GM19035 (cell line): Measurements from ENCODE around the gene LIMCH1.
"Not testable (repeated sequence)": the region's sequence is repeated elsewhere in the genome, so short reads cannot be mapped to it uniquely, and the experiment has no call there.

Source experiments
- ATAC-seq: cut with Tn5 transposase; IDR thresholded peaks from one replicate; pipeline ENCODE4 v1.9.1; 2021; ENCODE audit not compliant: unreplicated experiment

The LIMCH1 gene, protein sequence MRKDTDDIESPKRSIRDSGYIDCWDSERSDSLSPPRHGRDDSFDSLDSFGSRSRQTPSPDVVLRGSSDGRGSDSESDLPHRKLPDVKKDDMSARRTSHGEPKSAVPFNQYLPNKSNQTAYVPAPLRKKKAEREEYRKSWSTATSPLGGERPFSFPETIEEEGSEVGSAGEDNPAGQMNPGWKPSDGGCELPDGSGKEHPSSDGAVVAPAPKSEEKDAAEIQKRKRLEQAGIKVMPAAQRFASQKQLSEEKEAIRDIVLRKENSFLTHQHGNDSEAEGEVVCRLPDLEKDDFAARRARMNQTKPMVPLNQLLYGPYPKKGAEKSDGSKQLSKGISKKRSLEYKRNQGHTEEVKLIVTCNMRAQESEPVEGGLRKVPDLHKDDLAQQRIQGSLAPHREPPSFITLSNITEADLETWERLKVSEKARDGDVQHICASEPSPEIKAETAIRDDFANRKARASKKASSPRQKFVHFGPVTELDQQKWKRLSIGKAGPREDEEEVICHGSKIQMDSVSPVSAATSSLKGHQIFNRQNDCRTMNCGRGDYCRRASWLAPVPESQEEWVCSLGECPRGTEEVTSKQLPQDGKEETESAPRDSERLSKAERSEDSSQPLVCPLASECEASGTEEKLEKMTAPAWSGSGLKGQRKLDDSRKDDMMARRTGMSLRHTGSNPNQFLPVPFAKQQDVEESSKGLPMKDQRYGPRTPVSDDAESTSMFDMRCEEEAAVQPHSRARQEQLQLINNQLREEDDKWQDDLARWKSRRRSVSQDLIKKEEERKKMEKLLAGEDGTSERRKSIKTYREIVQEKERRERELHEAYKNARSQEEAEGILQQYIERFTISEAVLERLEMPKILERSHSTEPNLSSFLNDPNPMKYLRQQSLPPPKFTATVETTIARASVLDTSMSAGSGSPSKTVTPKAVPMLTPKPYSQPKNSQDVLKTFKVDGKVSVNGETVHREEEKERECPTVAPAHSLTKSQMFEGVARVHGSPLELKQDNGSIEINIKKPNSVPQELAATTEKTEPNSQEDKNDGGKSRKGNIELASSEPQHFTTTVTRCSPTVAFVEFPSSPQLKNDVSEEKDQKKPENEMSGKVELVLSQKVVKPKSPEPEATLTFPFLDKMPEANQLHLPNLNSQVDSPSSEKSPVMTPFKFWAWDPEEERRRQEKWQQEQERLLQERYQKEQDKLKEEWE (N-terminal part only)

DNA sequence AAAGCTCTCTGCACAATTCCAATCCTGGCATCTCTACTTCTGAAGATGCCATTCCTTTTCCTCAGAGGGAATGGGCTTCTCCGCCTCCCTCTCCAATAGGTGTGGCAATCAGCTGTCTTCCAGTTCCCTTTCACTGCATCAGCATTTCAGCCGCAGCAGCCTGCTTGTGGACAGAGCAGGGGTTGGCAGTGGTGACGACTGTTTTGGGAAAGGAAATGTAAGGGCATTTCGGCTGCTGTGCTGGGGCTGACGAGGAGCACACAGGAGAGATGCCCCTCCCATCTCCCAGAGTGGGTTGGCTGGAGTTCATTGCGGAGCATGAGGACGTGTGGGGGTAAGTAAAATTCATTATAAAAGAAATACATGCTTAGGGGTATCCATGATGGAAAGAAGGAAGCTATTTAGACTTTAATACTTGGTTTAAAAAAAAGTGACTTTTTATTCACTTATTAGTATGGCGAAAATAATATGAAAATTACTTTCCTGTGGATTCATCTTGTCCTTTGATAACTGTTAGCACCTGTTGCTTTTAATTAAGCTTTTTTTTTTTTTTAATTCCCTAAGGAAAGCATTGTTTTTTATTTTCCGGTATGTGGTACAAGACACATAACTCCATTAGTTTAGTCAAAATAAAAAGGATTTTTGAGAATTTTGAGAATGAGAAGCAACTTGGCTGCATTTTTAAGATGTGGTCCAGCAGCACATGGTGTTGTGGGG is at the start of gene LIMCH1:
Gene LIMCH1 (plus strand): TSS at position 141 of the 717 bp plus-strand sequence. CDS start 67,839 bp downstream, outside the sequence.
- no peak for ATAC-seq

DNA sequence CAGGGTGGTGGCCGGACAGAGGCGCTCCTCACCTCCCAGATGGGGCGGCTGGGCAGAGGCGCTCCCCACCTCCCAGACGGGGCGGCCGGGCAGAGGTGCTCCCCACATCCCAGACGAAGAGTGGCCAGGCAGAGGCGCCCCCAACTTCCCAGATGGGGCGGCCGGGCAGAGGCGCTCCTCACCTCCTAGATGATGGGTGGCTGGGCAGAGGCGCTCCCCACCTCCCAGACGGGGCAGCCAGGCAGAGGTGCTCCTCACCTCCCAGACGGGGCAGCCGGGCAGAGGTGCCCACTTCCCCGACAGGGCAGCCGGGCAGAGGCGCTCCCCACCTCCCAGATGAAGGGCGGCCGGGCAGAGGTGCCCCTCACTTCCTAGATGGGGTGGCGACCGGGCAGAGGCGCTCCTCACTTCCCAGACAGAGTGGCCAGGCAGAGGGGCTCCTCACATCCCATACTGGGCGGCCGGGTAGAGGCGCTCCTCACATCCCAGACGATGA is 46.8 kb upstream of the LIMCH1 start:
- not testable (repeated sequence) for ATAC-seq

DNA sequence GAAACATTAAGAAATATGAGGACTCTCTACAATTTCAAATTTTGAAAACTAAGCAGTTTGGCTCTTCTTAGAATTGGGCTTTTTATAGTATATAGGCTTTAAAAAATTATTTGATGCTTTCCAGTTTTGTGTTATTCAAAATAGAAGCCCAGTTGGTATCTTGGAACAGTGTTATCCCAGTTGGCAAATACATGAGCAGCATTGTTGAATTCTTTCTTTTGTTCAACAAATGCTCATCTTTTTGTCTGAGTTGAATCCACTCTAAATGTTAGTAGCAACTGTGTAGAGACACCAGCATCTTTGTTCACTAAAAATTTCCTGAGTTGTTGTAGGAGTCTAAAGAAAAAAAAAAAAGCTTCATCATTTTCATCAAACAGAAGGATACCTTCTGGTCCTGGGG is 41.0 kb upstream of the LIMCH1 start:
- ATAC-seq = no peak

DNA sequence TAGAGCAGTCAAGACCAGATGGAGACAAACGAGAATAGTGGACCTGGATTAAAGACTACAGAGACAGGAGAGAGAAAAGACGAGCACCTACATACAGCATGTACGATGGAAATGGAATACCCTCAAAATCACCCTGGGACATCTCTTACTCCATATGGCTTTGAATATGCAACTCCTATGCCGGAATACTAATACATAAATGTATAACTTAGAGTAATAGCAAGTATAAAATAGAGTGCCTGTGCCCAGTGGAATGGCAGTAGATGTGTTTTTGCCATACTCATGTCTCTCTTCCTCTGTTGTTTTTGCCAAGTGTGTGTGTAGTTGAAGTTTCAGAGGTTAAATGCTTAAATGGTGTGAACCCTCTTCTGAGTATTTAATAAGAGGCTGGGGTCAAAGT is 39.8 kb upstream of the LIMCH1 start:
- ATAC-seq = no peak

DNA sequence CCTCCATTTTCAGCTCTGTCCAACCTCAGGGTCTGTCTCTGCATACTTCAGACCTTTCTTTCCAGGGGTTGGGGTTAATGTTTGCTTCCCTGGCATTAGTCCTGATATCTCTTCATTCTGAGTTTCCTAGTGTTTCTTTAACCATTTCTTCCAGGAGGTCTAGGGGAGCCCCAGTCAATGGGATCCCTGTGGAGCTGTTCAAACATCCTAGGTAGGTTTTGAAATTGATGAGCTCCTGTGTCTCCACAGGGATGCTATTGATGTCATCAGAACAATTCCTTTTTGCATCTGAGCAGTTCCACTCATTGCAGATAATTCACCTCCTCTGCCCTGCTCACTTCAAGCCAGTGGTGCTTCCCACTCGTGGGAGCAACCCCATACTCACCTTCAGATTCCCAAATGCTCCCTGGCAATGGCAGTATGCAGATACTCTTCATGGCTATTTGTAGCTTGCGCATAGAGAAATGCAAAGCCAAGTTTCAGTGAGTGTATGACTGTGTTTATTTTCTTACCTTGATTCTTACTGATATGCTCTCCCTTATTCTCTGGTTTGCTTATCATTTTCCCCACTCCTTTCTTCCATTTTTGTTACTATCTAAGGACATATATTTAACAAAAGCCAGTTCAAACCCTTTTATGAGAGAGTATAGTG is 33.7 kb upstream of the LIMCH1 start:
- no peak for ATAC-seq

DNA sequence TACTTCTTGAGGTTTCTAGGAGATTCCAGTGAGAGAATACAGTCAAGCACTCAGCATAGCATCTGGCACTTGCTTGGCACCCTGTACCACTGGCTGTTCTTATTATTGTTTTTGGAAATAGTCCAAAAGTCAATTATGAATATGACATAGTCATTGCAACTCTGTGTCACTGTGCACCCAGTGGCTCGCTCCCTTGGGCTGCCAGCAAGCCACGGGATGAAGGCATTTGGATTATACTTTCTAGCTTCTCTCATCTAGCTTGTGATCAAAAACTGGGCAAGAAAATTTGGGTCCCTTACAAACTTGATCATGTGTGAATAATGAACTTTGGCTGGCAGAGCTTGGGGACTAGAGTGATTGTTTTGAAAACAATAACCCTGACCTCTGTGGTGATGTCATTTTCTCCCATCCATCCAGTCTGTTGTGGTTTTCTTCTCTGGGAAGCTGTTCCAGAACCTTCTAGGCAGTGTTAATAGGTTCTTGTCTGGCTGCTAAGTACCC is 32.7 kb upstream of the LIMCH1 start:
- ATAC-seq = no peak

DNA sequence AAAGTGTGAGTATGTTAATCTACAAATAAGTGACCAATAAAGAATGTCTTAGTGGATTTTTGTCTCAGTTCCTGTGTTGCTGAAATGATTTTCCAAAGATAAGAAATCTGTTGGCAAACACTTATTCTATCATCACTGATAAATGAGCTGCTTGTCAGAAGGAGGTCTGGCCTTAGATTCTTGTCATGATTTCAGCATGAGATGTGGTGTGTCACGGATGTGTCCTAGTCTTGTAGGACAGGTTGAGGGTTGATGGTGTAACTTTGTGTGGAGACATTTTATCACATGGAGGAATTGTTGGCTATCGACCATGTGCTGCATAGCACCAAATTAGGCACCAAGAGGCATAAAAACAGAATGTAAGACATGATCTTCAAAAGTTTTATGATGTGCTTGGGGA is 31.8 kb upstream of the LIMCH1 start:
- ATAC-seq = no peak

DNA sequence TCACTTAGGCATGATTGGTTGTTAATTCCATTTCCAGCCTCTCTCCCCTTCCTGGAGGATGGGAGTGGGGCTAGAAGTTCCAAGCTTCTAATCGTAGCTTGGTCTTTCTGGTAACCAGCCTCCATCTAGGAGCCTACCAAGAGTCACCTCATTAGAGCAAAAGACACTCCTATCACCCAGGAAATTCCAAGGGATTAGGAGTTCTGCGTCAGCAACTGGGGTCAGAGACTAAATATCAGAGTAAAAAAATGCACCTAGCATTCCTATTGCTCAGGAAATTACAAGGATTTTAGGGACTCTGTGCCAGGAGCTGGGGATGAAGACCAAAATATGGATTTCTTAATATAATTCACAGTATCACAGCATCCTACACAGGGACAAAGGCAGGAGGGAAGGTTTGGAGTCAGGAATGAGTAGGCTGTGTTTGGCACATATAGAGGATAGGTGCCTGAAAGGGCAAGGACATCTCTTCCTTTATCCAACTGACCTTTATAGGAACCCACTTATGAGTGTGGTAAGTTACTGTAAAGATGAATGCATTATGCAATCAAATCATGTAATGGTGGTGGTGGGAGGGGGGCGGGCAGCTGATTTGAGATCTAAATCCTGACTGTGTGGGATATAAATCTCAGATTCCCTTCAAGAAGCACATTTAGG is 30.5 kb upstream of the LIMCH1 start:
- no peak for ATAC-seq

DNA sequence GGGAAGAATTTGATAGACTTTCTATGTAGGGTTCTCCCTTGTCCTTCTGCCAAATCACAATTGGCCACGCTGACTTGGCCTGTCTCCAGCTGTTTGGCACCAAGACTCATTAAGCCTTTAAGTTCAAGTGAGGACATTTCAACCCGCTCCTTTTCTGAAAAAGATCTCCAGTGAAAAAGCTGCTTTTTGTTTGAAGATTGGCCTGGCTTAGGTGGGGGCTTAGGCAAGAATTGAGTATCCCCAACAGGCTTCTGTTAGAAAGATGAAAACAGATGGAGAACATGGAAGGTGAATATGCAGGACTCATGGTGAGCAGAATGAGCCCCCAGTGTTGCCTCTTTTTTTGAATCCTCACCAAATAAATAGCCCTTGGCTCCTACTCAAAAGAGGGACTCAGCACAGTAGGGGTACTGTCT is 28.5 kb upstream of the LIMCH1 start:
- ATAC-seq = no peak

DNA sequence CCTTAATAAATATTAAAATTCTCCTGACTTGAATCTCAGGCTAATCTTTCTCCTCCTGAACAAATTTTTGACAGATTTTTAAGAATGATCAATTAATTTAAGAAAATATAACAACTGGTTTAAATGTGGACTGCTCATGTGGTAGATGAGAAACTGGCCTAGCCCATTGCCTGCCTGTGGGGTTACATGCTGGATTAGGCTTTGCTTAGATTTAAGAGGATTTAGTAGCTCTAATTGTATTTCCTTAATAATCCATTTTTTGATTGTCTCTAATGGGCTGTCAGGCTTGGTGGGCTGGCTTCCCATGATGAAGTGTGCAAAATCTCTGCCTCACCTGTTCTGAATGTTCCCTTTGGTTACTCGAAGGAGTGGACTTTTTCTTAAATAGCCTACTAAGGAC is 27.8 kb upstream of the LIMCH1 start:
- no peak for ATAC-seq

DNA sequence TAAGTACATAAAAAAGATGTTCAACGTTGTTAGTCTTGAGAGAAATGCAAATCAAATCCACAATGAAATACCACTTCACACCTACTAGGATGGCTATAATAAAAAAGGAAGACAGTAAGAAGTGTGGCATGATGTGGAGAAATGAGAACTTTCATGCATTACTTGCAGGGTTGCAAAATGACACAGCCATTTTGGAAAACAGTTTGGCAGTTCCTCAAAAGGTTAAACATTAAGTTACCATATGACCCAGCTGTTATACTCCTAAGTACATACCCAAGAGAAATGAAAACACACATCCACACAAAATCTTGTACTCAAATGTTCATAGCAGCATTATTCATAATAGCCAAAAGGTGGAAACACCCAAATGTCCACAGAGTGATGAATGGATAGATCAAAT is 25.8 kb upstream of the LIMCH1 start:
- no peak for ATAC-seq

DNA sequence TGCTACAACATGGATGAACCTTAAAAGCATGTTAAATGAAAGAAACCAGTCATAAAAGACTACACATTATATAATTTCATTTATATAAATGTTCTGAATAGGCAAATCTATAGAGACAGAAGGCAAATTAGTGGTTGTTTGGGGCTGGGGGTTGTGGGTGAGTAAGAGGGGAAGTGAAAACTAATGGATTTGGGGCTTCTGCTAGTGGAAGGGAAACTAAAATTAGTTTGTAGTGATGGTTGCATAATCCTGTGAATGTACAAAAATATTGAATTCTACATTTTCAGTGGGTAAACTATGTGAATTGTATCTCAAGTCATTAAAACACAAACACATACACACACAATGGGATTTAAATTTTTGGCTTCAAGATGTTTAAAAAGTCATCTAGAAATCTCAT is 25.4 kb upstream of the LIMCH1 start:
- no peak for ATAC-seq

DNA sequence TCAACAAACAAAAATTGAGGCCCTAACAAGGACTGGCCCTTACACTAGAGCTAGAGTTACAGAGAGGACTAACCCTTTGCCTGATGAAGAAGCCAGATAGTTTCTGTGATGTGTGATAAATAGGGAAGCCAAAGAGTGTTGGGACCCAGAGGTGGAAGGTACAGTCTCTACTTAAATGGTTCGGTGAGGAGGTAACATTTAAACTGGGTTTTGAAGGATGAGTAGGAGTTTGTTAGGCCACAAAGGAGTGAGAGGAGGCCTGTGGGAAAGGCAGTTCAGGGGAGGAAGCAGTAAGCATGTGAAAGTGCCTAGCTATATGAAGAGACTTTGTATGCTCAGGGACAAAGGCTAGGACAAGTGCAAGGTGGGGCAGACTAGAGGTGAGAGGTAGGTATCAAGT is 23.8 kb upstream of the LIMCH1 start:
- no peak for ATAC-seq

DNA sequence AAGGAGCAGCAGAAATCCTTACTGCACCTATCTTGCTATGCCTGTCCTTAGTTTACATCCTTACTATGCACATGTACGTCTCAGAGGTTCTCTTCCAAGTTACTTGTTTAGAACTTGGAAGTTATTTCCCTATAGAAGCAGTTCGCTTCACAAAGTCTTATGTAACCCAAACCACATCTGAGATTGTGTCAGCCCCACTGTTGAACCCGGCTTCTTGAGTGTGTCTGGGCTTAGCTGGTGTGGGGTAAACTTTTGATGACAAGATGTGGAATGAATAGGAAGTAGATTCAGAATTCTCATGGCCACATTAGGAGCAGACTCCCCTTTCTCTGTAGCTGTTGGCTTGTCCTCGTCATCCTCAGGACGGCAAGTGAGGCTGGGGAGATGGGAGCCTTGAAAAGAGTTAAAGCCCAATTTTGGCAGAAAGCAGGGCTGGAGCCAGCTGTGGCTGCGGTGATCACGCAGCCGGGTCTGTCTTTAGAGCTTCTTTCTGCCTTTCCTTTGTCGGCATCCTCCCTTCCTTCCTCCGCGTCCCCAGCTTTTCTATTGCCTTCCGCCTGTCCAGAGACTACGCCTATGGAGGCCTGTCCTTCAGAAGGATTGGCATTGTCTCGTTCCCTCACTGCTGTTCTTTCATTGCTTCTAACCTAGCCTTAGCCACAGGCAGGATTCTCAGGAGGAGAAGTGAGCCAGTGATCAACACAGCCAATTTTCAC is 23.0 kb upstream of the LIMCH1 start:
- ATAC-seq = no peak

DNA sequence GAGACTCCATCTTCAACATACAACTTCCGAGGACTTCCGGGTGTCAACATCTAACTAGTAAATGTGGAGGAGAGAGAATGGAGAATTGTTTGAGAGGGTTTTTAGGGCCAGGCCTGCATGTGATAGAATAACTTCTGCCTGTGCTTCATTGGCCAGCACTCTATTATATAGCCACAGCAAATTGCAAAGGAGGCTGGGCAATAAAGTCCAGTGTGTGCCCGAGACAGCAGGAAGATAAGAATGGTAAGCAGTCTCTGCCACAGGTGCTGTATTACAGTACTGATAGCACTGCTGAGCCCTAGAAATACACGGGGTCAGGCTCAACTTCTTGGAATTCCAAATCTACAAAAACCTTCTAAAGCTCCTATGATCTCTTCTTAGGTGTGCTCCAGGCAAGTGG is 20.8 kb upstream of the LIMCH1 start:
- no peak for ATAC-seq

DNA sequence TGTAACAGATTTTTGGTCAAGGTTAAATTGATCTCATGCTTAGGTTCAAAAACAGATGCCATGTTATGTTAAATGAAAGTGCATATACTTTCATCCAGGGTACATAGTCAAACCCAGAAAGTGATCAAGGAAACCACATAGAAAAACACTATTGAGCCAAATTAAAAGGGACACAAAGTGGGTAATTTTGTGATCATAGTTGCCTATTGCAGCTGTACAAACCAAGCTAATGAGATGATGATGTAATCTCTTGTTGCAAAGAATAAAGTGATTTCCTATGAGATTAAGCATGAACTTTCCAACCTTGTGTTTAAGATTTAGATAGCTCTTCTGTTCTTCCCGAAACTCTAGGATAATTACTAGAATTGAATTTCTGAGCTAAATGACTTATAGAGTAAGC is 20.2 kb upstream of the LIMCH1 start:
- ATAC-seq = no peak

DNA sequence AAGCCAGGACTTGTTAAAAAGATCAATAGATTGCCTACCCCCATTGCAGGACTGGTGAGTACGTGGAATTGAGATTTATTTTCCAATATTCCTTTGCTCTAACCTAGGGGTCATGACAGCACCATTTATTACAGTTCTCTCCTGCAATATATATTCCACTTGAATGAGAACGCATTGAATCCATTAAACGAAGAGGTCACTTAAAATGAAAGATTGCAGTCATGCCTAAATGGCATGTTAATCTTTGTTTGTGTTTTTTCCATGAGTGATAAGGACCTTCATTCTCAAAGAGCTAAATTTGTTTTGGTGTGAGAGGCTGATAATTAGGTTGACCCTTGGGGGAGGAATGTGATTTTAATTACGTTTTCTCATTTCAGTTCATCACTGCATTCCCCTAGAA is 13.5 kb upstream of the LIMCH1 start:
- no peak for ATAC-seq

DNA sequence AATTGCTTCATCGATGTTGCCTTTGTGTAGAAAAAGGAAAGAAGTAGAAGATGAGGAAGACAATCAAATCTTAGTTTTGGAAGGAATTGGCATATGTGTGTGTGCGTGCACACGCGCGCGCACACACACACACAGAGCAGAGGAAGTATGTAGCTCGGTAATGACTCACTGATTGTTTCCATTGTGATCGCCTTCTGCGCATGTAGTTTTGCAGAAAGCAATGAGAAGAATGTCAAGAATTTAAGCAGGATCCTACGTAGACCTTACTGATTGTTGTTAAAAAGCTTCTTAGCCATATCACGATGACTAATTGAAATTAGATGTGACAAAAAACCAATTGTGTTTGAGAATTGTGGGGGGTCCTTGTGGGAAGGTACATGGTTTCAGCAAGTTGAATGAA is 12.8 kb upstream of the LIMCH1 start:
- no peak for ATAC-seq

DNA sequence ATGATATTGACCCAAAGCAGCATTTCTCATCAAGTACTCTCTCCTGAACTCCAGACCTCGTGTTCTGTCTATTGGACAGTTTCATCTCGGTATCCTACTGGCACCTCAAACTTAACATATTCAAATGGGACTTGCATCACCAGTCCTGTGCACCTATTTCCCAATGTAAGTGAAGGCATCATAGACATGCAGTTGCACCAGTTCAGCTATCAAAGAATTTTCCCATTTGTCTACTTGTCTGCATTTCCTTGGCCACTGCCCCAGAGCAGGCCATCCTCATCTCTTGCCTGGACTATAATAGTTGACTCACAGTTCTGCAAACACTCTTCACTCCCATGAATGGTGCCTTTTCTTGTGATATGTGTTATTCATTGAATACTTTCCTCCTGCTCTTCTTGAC is 11.3 kb upstream of the LIMCH1 start:
- no peak for ATAC-seq
